Activated T-helper 1 cell treated with anti-CD3 and anti-CD28 coated beads, Interleukin-2, amount 50 U/mL, for 16 hours (primary cell): ENCODE measurements around the gene GPC6.

Experiments used
- DNase-seq, 2 donors: peaks; one replicate each; pipeline ENCODE4 v3.0.0-alpha.2; 2020; ENCODE audit warnings: low read depth in 1 of 2, low spot score in 1 of 2

The GPC6 gene

DNA sequence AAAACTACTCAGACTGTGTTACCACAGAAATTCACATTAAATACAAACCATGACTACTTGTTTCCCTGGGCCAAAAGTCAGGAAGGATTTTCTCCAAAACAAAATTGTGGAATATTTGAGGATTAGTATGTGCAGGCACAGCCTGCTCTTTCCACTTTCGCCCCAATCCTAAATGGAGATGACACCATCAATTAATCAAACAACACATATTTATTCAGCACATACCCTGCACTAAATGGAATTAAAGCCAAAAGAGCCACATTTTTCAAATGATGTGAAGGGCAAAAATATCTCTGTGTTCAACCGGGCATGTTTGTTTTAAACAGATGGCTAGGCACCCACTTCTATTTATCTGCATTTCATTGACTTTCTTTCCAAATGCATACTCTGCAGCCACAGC, 729.8 kb downstream of the GPC6 start:
- DNase-seq = no peak

DNA sequence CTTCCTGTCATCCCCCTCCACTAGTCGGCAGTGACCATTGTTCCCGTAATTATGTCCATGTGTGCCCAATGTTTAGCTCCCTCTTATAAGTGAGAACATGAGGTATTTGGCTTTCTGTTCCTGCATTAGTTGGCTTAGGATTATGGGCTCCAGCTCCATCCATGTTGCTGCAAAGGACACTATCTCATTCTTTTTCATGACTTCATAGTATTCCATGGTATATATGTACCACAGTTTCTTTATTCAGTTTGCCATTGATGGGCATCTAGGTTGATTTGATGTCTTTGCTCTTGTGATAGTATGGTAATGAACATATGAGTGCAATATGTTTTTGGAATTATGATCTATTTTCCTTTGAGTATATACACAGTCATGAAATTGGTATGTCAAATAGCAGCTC, 730.8 kb downstream of the GPC6 start:
- DNase-seq = no peak

DNA sequence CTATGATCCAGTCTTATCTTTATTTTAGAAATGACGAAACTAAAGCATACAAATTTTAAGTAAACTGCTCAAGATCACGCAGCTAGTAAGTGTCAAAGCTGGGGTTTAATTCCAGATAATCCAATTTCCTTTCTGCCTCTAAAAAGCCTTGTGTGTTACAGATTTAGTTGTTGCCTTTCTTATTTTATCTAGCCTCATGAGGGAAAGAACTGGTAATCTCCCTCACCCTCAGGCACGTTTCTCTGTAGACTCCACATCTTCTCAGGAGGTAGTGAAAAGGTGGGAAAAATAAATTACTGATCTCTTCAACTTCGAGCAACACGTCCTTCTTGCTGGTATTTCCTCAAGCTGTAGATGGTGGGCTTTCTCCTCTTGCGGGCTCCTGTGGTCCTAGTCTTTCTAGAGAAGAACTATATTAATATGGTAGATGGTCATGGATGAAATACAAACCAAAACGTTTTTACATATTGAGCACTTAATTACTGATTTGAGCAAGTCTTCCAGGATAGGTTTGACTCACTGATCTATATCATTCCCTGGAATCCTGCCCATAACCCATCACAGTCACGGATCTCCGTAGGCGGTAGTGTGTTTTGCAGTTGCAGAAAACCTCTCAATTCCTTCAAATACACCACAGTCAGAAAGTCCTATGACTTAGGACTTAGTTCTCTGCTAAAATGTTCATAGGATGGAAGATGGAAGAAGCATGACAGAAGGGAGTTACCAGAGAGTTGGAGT, 733.4 kb downstream of the GPC6 start:
- no peak for DNase-seq

DNA sequence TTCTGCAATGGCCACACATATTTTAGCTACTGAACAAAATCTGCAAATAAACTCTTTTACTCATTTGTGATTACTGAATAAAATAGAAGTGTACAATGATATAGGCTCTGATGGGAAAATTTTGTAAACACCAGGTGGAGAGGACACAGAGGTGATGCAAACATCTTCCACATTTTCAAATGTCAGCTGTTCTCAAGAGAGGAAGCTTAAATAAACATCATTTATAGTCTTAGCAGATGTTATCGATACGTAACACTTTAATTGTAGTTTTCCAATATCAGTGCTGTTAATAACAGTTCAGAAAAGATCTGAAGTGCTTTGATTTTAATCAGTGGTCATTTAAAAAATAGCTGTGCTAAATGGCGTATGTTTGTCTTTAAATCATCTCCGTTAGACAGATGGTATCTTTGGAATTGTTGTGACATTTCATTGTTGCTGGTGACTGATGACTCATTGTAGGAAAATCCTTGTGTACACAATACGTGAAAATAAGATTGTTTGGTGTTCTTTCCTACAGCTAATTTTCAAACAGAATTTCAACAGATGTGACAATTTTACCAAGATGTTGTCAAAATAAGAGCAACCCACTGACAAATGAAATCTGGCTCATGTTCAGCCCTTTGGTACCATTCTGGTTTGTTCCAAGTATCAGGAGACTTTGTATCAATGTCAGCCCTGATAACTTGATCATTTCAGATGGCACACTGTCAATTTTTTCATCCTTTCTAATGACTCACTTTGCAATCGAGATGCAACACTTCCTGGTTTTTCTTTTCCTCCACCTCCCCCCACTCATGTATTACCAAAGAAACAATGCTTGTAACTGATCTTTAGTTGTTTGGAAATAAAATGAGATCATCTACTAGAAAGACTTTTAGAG, 736.9 kb downstream of the GPC6 start:
- DNase-seq = no peak

DNA sequence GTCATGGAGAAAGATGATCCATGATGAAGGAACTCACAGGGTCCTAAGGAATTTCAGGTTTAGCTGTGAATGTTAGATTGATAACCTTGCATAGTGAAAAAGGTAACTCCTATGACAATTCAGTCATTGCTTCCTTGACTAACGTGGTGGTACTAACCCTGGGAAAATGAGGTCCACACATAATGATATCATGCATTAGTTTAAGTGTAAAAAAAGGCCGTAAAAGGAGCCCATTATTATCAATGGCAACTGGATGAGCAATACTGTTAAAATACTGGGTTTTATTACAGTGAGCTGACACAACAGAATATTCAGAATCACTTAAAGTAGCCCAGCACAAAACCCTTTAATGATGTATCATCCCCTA, 737.5 kb downstream of the GPC6 start:
- DNase-seq = no peak

DNA sequence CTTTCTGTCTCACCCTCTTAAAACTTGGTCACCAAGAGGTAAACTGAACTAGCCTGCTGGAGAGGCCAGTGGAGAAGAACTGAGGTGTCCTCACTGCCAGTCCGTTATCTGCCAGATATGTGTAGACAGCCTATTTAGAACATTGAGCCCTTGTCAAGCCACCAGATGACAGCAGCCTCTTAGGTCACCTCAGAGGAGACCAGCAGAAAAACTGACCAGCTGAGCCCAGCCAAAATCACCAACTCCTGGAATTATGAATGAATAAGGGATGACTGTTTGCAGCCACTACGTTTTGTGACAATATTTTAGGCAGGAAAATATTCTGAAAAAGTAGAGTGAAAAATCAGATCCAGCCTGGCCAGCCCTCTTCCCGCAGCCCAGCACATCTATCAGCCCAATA, 739.0 kb downstream of the GPC6 start:
- DNase-seq = no peak

DNA sequence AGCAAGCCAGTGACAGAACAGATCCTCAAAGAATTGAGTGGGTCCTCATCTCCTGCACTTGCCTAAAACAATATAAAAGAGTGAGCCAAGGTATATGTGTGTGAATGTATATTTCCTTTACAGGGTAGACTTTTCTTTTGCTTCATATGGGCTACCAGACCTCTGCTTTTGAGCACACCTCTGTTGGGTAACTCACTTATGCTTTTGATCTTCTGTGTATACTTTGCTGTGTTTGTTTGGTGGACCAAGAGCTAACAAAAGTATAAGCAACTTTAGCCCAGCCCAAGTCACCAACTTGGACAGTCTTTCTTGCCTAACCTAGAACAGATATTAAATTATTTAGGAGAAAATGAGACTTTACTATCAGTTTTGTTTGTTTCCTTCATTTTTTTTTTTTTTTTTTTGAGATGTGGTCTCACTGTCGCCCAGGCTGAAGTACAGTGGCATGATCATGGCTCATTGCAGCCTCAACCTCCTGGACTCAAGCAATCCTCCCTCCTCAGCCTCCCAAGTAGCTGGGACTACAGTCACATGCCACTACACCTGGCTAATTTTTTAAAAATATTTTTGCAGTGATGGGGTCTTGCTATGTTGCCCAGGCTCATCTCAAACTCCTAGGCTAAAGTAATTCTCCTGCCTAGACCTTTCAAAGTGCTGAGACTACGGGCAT, 739.8 kb downstream of the GPC6 start:
- DNase-seq = no peak

DNA sequence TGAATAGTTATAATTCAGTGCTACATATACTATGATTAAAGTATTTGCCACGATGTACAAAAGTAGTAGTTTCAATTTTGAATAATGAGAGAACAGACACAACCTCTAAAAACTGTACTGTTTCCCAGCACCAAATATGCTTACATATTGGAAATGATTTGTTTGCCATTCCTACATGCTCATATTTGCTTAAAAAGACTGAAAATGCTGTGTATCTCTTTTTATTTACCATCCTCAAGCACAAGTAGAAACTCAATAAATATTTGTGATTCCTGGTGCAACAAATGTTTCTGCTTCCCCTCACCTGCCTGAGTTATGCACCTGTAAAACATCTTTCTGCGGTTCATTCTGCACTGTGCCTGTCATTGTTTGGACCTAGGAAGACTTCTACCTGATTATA, 740.7 kb downstream of the GPC6 start:
- no peak for DNase-seq

DNA sequence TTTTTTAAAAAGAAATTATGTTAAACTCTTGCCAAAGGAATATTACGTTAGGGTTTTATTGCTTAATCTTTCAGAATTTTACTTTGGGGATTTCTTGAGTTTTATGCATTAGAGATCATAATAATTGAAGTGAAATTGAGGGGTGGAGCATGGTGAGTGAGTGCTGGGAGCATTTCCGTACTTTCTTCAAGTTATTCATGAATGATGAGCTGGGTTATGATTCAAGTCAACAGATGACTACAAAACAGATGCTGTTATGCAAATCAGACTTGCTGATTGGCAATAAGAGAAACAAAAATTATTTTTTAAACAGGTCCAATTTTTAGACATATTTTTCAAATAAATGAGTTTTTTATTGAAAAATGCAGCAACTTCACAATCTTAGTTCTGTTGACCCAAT, 748.6 kb downstream of the GPC6 start:
- DNase-seq = no peak

DNA sequence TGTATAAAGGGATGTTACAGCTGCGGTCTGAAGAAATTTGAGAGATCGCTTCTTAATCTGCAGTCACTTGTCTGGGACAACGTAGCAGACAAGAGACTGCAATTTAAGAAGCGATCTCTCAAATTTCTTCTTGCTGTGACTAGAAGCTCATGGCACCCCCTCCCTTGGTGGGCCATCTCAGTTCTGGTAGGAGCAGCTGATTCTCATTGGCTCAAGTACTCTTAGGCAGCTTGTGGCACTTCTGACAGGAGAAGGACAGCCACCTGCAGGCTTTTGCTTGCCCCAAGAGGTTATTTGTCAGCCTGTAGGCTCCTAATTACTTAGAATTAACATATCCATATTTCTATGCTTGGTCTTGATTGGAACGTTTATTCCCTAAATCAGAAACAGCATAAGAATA, 749.9 kb downstream of the GPC6 start:
- DNase-seq = no peak

DNA sequence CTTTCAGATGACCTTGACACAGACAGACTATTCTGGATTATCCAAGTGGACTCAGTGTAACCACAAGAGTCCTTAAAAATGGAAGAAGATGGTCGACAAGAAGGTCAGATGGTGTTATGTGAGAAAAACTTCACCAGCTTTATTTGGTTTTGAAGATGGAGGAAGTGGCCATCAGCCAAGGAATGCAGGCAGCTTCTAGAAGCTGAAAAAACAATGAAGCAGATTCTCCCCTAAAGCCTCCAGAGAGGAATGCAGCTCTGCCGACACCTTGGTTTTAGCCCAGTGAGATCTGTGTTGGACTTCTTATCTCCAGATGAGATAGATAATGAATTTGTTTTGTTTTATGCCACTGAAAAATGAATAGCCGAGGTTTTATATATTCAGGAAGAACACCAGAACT, 751.4 kb downstream of the GPC6 start:
- DNase-seq = no peak

DNA sequence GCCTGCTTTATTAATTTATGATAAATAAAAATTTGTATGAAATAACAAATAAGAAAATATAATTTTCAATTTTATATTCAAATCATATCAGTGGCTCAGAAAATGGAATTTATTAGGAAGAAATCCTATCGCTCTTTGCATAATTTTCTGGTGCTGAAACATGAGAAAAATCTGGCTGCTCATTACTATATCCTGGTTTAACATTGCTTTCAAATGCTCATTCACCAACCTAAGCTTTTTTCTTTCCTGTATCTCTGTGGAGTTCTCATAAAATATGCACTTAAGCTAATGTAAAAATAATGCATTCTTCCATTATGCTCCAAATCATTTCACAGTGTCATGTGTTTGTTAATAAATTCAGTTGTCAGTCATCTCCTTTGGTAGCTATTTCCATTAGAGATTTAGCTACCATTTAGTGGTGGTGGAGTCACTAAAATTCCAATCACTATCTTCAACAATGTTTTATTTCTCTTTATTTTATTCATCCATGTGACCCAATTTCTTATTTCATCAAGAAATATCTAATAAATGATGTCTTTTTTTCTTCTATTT, 754.9 kb downstream of the GPC6 start:
- no peak for DNase-seq

DNA sequence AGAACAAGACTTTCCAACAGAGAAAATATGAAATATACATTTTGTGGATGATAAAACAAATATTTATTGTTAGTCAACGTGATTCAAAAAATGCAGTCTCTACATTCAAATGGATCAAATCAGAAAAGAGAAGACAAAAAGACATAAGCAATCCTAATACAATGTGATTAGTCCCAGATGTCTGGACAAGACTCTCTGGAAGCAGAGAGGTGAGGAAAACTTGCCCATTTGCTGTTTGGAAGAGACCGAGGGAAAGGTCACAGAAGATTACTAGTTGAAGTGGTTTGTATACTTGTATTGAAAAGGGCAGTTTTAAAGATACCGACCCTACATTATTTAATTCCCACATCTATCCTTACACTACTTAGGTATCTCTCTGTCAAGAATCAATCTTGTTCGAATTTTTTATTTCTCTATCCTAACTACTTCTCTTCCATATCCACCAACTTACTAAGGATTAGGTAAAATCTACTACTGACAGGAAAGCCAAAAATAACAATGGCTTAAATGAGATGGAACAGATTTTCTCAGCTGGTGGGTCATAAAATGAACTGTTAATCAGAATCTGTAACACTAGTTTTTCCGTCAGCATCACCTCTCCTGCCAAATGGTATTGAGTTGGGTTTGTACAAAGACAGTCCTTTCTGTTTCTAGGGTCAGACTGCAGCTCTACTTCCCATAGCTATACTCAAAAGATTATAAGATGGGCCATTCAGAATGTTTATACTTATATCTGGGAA, 755.7 kb downstream of the GPC6 start:
- no peak for DNase-seq

DNA sequence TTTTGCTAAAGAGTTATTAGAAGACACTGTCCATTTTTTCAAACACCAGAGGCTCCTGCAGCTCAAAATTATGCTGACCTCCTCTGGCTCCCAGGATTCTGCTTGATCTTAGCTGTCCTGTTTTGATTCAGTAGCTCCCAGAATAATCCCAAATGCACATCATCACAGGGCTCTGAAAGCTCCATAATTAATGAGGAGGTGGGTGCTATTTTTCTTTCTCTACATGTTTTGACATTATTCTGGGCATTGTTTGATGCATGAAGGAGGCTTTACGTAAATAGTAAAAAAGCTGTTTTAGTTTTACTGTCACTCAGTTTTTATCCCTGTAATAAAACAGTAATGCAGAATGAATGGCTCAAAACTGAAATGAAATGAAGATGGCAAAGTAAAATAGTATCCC, 757.4 kb downstream of the GPC6 start:
- DNase-seq = no peak

DNA sequence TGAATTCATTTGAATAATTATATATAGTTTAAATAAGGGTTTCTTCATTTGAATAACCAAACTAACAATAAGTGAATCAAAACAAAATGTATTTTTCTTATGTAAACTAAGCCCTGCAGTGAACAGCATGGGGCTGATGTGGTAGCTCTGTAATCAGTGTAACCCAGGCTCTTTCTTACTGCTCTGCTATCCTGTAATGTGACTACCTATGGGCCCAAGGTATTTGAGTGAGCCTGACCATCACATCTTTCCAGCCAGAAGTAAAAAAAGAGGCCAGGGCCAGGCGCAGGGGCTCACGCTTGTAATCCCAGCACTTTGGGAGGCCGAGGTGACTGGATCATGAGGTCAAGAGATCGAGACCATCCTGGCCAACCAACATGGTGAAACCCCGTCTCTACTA, 758.3 kb downstream of the GPC6 start:
- DNase-seq = no peak

DNA sequence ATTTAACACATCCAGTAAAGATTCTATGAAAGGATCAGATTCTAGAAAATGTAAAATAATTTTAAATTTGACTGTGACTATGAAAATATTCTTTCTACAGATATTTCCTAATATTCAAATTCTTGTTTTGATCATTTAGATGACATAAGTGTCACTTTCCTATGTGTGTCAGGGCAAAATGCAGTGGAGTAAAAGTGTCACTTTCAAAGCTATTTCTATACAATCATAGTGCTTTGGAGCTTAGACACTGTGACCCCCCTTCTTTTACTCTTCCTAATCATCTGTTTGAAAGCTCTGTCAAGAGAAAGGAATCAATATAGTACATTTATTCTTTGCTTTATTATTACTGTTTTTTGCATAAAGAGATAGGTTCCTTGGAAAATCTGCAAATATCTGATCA, 760.9 kb downstream of the GPC6 start:
- DNase-seq = no peak

DNA sequence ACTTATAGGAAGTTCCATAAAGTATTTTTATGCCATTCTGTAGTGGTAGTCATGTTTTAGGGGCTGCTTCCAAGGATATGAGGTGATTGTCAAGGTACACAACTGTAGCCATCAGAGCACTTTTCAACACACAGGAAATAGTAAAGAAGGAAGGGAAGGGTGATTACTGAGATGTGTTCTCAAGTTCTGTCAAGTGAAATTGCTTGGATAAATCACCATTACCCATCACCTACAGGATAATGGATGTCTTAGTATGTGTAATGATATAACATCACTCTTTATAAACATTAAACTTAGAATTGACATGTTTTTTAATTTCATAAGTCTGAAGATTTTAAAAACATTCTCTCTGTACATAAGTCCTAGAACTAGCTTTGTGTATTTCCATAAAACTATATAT, 765.0 kb downstream of the GPC6 start:
- DNase-seq = no peak

DNA sequence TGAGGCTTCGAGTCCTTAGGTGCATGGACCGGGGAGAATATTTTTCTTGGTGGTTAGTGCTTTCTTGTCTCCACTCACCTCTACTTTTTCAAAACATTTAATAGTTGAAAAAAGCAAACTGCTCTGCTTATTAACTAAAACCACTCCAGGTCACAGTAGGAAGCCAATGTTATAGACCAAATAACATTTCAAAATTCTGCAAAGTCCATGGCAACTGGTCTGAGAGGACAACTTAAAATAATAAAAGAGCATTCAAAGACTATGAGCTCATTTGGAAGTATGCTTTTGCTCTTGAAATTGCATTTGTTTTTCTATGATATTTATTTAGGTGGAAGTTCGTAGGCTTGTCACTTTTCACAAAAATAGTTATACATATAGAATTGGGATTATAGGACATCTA, 769.9 kb downstream of the GPC6 start:
- no peak for DNase-seq

DNA sequence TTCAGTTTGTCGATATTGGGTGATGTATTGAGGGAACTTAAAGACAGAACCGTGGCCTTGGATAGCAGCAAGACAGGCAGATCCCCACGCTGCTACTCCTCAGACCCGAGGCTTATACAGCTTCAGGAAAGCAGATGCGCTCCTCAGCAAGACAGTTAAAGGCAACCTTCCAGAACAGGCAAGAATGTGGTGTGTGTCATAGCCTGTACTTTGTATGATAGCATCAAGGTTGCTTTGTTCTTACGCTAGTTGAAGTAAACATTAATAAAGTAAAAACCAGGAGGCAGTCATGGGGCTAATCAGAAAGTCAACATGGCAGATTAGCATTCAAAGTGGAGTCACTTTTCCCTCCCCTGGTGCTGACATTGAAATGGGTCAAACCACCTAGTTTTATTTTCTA, 779.7 kb downstream of the GPC6 start:
- no peak for DNase-seq

DNA sequence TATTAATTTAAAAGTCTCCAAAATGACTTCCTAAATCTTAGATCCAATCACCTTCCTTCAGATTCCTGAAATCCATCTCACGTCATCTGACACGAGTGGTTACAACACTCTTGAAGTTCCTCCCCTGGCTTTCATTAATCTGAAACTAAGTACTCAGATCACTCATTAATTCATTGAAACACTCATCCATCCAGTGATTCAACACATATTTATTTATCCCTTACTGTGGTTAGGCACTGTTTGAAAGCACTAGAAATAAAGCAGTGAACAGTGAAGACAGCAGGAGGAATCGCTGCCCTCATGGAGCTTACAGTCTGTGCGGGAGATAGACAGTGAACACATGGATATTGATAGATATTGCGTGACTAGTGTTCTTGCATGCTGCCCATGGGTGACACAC, 780.5 kb downstream of the GPC6 start:
- no peak for DNase-seq

DNA sequence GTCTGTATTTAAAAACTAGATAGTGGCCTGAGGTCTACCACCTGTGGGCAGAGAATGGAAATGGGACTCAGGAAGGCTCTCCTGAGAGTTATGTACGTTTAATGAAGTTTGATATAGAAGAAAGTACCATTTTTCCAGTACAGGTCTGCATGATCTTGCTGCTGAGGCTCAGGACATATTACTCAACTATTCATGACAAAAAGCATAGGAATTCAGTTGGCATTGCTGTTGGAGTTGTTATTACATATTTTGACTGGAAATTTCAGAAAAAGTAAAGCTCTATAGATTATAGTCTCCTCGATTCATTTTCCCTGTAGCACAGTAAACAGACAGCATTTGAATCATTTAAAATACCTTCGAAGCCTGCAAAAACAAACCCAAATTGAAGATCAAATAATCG, 783.1 kb downstream of the GPC6 start:
- DNase-seq = no peak
